Left hindlimb (tissue), 1 donor: ENCODE results near the gene THEM4.
"Not testable (repeated sequence)": the region's sequence is repeated elsewhere in the genome, so short reads cannot be mapped to it uniquely, and the experiment has no call there.

Experiments used
- DNase-seq: peaks from one replicate; pipeline ENCODE4 v3.0.0-alpha.2; 2018

THEM4 gene

GRCh38 chr1:151858030-151858746 is 51.1 kb downstream of the THEM4 start:
- no peak for DNase-seq

GRCh38 chr1:151855933-151856332 is 53.4 kb downstream of the THEM4 start:
- DNase-seq, result no peak

GRCh38 chr1:151855516-151855915 is 53.8 kb downstream of the THEM4 start:
- not testable (repeated sequence) for DNase-seq

- DNase-seq, result no peak
Observed at GRCh38 chr1:151854658-151855057, 54.7 kb downstream of the THEM4 start.

- DNase-seq, result no peak
Observed at GRCh38 chr1:151853411-151853943, 55.8 kb downstream of the THEM4 start, which contains the start of gene THEM5. TSS of gene THEM5 (minus strand) at chr1:151853712. CDS start at chr1:151853565, 147 bp downstream.

- DNase-seq, result no peak
Observed at GRCh38 chr1:151852733-151853132, 56.6 kb downstream of the THEM4 start.

GRCh38 chr1:151851886-151852285 is 57.4 kb downstream of the THEM4 start:
- DNase-seq, result no peak

- no peak for DNase-seq
Observed at GRCh38 chr1:151849871-151850270, 59.4 kb downstream of the THEM4 start.

GRCh38 chr1:151849126-151849525 is 60.2 kb downstream of the THEM4 start:
- no peak for DNase-seq

- no peak for DNase-seq
Observed at GRCh38 chr1:151847867-151848596, 61.3 kb downstream of the THEM4 start.

- DNase-seq, result no peak
Observed at GRCh38 chr1:151846686-151847237, 62.5 kb downstream of the THEM4 start.

- DNase-seq, result no peak
Observed at GRCh38 chr1:151846062-151846568, 63.2 kb downstream of the THEM4 start.

- no peak for DNase-seq
Observed at GRCh38 chr1:151843398-151843797, 65.9 kb downstream of the THEM4 start.

GRCh38 chr1:151841141-151841540 is 68.2 kb downstream of the THEM4 start:
- no peak for DNase-seq

- no peak for DNase-seq
Observed at GRCh38 chr1:151840421-151840820, 68.9 kb downstream of the THEM4 start.

GRCh38 chr1:151839457-151840403 is 69.6 kb downstream of the THEM4 start, which contains the start of gene C2CD4D:
TSS of gene C2CD4D (minus strand) at chr1:151839820. CDS start at chr1:151838989, 831 bp downstream.
- peak; percentile 73 for DNase-seq

- no peak for DNase-seq
Observed at GRCh38 chr1:151839082-151839412, 70.3 kb downstream of the THEM4 start.

- no peak for DNase-seq
Observed at GRCh38 chr1:151838222-151839081, 70.9 kb downstream of the THEM4 start.

GRCh38 chr1:151837884-151838221 is 71.5 kb downstream of the THEM4 start:
- DNase-seq, result no peak

GRCh38 chr1:151837197-151837596 is 72.1 kb downstream of the THEM4 start:
- no peak for DNase-seq

GRCh38 chr1:151835596-151835995 is 73.7 kb downstream of the THEM4 start:
- no peak for DNase-seq
